A549 (cell line): ENCODE data around the gene SIPA1. TPM values are rescaled to one million over a fixed set of nuclear protein-coding genes. Genes with fewer than 3 reads are reported as not detected.
"Not testable (repeated sequence)": the region's sequence is repeated elsewhere in the genome, so short reads cannot be mapped to it uniquely, and the experiment has no call there.

Experiments
- ATAC-seq, 2 experiments: fragments of 200-7000 bp in 1 of 2; fragments of >200 bp in 1 of 2; cut with Nextera tagmentation in 1 of 2; cut with Tn5 transposase in 1 of 2; 3 replicates each; pipeline versions ENCODE4 v1.8.0 to v1.9.1; 2018 to 2020; ENCODE audit warnings: mild to moderate bottlenecking in 1 of 2, moderate library complexity in 1 of 2
- CTCF ChIA-PET: fragments of 300-600 bp; sonication (Branson Sonifier 250); formaldehyde crosslinking; extraction: SDS; loops from one replicate; lab custom pipeline; 2021; ENCODE audit warnings: antibody characterized with exemption, inconsistent platforms; lab: Yijun Ruan, JAX
- POLR2A ChIA-PET: fragments of 350-600 bp; formaldehyde crosslinking; extraction: SDS; loops from one replicate; lab custom pipeline; 2021; ENCODE audit warnings: antibody characterized with exemption, inconsistent platforms; lab: Yijun Ruan, JAX
- DNase-seq, 2 experiments: peaks; one replicate each; pipeline versions ENCODE4 v3.0.0 to v3.0.0-alpha.2; 2011 to 2016; ENCODE audit warnings: low read depth in 1 of 2, low spot score in 1 of 2
- FAIRE-seq: peaks from 2 replicates; lab custom pipeline; 2011; peaks lifted over from hg19 to GRCh38; lab: Jason Lieb, UNC
- H3K27ac ChIP-seq, 2 experiments: fragments of >200 bp; sonication (Bioruptor Twin); formaldehyde crosslinking; 3 replicates each; pipeline ENCODE4 v1.5.1; 2016 to 2017
- H3K4me1 ChIP-seq: fragments of >200 bp; sonication (Bioruptor Twin); formaldehyde crosslinking; 3 replicates; pipeline ENCODE4 v1.6.1; 2016
- H3K4me2 ChIP-seq: fragments of >200 bp; sonication (Bioruptor Twin); formaldehyde crosslinking; 3 replicates; pipeline ENCODE4 v1.6.1; 2016
- H3K4me3 ChIP-seq: fragments of >200 bp; sonication (Bioruptor Twin); formaldehyde crosslinking; 3 replicates; pipeline ENCODE4 v1.5.1; 2016
- H3K9me3 ChIP-seq: fragments of >200 bp; sonication (Bioruptor Twin); formaldehyde crosslinking; 3 replicates; pipeline ENCODE4 v1.6.1; 2016
- CBX2 ChIP-seq: fragments of 200-600 bp; sonication (generic); IDR thresholded peaks from 2 replicates; pipeline ENCODE4 v1.6.1; 2016; ENCODE audit warnings: low read depth, mild to moderate bottlenecking, borderline replicate concordance
- CBX8 ChIP-seq: fragments of 200-600 bp; sonication (generic); IDR thresholded peaks from 2 replicates; pipeline ENCODE4 v1.6.1; 2016
- CEBPB ChIP-seq, 2 experiments: fragments of >200 bp in 1 of 2; sonication (Bioruptor Twin) in 1 of 2; formaldehyde crosslinking in 1 of 2; IDR thresholded peaks; 2 replicates each; pipeline ENCODE4 v1.6.1; 2012 to 2016
- CHD2 ChIP-seq: fragments of 150-350 bp; IDR thresholded peaks from 2 replicates; pipeline ENCODE4 v1.6.1; 2014; ENCODE audit warnings: low read length; ENCODE audit not compliant: partially characterized antibody
- EHF ChIP-seq: fragments of 250-450 bp; sonication (Bioruptor Pico); IDR thresholded peaks from 2 replicates; pipeline ENCODE4 v1.5.0; 2020; ENCODE audit warnings: mild to moderate bottlenecking
- FOSB ChIP-seq: fragments of 250-450 bp; sonication (Bioruptor Pico); IDR thresholded peaks from 2 replicates; pipeline ENCODE4 v1.5.0; 2020; ENCODE audit warnings: mild to moderate bottlenecking, moderate library complexity
- FOSL2 ChIP-seq, 2 experiments: fragments of 450-650 bp in 1 of 2; fragments of >200 bp in 1 of 2; sonication (Bioruptor Twin) in 1 of 2; formaldehyde crosslinking; IDR thresholded peaks; 2 replicates each; pipeline versions ENCODE4 v1.5.0 to v1.6.1; 2016 to 2020; ENCODE audit warnings: mild to moderate bottlenecking in 1 of 2, moderate library complexity in 1 of 2
- GATA3 ChIP-seq: IDR thresholded peaks from 2 replicates; pipeline ENCODE4 v1.6.1; 2012; ENCODE audit warnings: borderline replicate concordance
- HDAC2 ChIP-seq: fragments of 200-600 bp; sonication (generic); IDR thresholded peaks from 2 replicates; pipeline ENCODE4 v1.6.1; 2016
- HOXB5 ChIP-seq: fragments of 250-450 bp; sonication (Bioruptor Pico); IDR thresholded peaks from 2 replicates; pipeline ENCODE4 v1.5.0; 2020; ENCODE audit warnings: mild to moderate bottlenecking, moderate library complexity
- JUN ChIP-seq, 2 experiments: fragments of >200 bp; sonication (Bioruptor Twin); formaldehyde crosslinking; IDR thresholded peaks; 2 replicates in 1 of 2; 3 replicates in 1 of 2; pipeline ENCODE4 v1.6.1; 2016 to 2017
- KDM5A ChIP-seq: fragments of 200-600 bp; sonication (generic); IDR thresholded peaks from 2 replicates; pipeline ENCODE4 v1.6.1; 2016; ENCODE audit warnings: antibody characterized with exemption, mild to moderate bottlenecking
- NPAS2 ChIP-seq: fragments of 250-450 bp; sonication (Bioruptor Pico); IDR thresholded peaks from 2 replicates; pipeline ENCODE4 v1.8.0; 2022; ENCODE audit warnings: mild to moderate bottlenecking, moderate library complexity, borderline replicate concordance
- POLR2A ChIP-seq: IDR thresholded peaks from 2 replicates; pipeline ENCODE4 v1.6.1; 2012; ENCODE audit warnings: mild to moderate bottlenecking, low read length
- RFX5 ChIP-seq: fragments of 450-650 bp; IDR thresholded peaks from 2 replicates; pipeline ENCODE4 v1.7.1; 2014; ENCODE audit warnings: antibody characterized with exemption, mild to moderate bottlenecking, moderate library complexity
- RNF2 ChIP-seq: fragments of 200-600 bp; sonication (generic); IDR thresholded peaks from 2 replicates; pipeline ENCODE4 v1.6.1; 2016; ENCODE audit warnings: low read depth, mild to moderate bottlenecking, antibody characterized with exemption, moderate library complexity, borderline replicate concordance
- SMC3 ChIP-seq: fragments of >200 bp; sonication (Bioruptor Twin); formaldehyde crosslinking; IDR thresholded peaks from 3 replicates; pipeline ENCODE4 v1.6.1; 2018; ENCODE audit warnings: inconsistent platforms
- TP53 ChIP-seq: fragments of 250-450 bp; sonication (Bioruptor Pico); IDR thresholded peaks from 2 replicates; pipeline ENCODE4 v1.5.0; 2021; ENCODE audit warnings: mild to moderate bottlenecking, moderate library complexity
- ZFP36 ChIP-seq: fragments of 450-650 bp; IDR thresholded peaks from 2 replicates; pipeline ENCODE4 v1.6.1; 2014; ENCODE audit warnings: borderline replicate concordance; ENCODE audit not compliant: partially characterized antibody
- WGBS: methylation state at CpG from one replicate; pipeline ENCODE4 v1.1.6; 2017; ENCODE audit errors: missing lambda C conversion rate; 5-methylcytosine and 5-hydroxymethylcytosine counted together
- polyA plus RNA-seq, 4 experiments: library from polyadenylated mRNA; depleted of rRNA in 3 of 4; stranded (reverse); fragments of >200 nt; fragmentation: RNase III in 1 of 4; extraction: RNeasy Plus Mini Kit Qiagen cat#74134 plus additional on column Dnase treatment in 1 of 4; gene quantifications; 2 replicates in 3 of 4; 3 replicates in 1 of 4; pipeline ENCODE4 v1.2.3, GENCODE V29; 2011 to 2017
- TF ChIP-seq, protein P1 (sequence below): IDR thresholded peaks from 2 replicates; pipeline ENCODE4 v1.6.1; 2012
- TF ChIP-seq, protein P2 (sequence below): fragments of 250-450 bp; sonication (Bioruptor Pico); IDR thresholded peaks from 2 replicates; pipeline ENCODE4 v1.5.0; 2020; ENCODE audit warnings: low read depth, mild to moderate bottlenecking, moderate library complexity
- TF ChIP-seq, protein P3 (sequence below): fragments of 250-450 bp; sonication (Bioruptor Pico); IDR thresholded peaks from 2 replicates; pipeline ENCODE4 v1.5.0; 2021; ENCODE audit warnings: mild to moderate bottlenecking, moderate library complexity, borderline replicate concordance
- TF ChIP-seq, protein P4 (sequence below): fragments of 450-650 bp; IDR thresholded peaks from 2 replicates; pipeline ENCODE4 v1.6.1; 2014; ENCODE audit warnings: antibody characterized with exemption

Gene SIPA1
- polyA plus RNA-seq, 2 of the 4 experiments (the other 2 are of a cell fraction): 9.9 to 17.4 TPM

DNA sequence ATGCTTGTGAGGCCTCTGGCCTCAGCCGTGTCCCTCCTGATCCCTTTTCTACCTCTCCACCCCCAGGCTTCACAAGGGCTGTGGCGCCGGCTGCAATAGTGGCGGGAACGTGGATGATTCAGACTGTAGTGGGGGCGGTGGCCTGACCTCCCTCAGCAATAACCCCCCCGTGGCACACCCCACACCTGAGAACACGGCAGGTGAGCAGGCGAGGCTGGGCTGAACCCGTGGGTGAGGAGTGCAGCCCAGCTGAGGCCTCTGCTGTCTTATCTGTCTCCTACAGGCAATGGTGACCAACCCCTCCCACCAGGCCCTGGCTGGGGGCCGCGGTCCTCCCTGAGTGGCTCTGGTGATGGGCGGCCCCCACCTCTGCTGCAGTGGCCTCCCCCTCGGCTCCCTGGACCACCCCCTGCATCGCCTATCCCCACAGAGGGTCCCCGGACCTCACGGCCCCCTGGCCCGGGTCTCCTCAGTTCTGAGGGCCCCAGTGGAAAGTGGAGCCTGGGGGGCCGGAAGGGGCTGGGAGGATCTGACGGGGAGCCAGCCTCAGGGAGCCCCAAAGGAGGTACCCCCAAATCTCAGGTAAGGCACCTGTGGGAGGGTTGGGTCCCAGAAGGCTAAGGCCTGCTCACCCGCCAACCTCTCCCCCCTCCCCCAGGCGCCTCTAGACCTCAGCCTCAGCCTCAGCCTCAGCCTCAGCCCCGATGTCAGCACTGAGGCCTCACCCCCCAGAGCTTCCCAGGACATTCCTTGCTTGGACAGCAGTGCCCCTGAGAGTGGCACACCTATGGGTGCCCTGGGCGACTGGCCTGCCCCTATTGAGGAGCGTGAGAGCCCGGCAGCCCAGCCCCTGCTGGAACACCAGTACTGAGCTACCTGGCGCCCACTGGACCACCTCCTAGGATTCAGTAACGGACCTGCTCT, 1.5 kb upstream of the SIPA1 start:
- Histone ChIP-seq H3K4me3 (no peak overlapping the region), H3K4me2 (no peak overlapping the region), H3K4me1 (peaks cover 16% of the 10 kb centered on the region), H3K27ac (no peak overlapping the region), H3K9me3 (no peaks in the 10 kb centered on the region)
- ChIA-PET POLR2A (interaction anchor here (0.6 kb wide), 1 partner anchor 13 kb away, joined by 3 read pairs; no protein-coding TSS in a partner anchor), CTCF (interaction anchor here (8.2 kb wide), 1 partner anchor 11 kb away, joined by 54 read pairs; no protein-coding TSS in a partner anchor)
- ATAC-seq (no peak), DNase-seq (no peak), FAIRE-seq (no peak)
- WGBS: 88% methylated on average over 16 of the region's 28 CpGs
- no peak for TF ChIP-seq RFX5
- TF ChIP-seq FOSB (CRISPR knock-in tag): no peak
- TF ChIP-seq, protein P1, sequence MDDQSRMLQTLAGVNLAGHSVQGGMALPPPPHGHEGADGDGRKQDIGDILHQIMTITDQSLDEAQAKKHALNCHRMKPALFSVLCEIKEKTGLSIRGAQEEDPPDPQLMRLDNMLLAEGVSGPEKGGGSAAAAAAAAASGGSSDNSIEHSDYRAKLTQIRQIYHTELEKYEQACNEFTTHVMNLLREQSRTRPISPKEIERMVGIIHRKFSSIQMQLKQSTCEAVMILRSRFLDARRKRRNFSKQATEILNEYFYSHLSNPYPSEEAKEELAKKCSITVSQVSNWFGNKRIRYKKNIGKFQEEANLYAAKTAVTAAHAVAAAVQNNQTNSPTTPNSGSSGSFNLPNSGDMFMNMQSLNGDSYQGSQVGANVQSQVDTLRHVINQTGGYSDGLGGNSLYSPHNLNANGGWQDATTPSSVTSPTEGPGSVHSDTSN: no peak
- no peak for TF ChIP-seq SMC3
- TF ChIP-seq CBX2: no peak
- no peak for TF ChIP-seq CEBPB (IDR thresholded peaks at IDR 0.05)
- no peak for TF ChIP-seq CHD2
- TF ChIP-seq, protein P2, sequence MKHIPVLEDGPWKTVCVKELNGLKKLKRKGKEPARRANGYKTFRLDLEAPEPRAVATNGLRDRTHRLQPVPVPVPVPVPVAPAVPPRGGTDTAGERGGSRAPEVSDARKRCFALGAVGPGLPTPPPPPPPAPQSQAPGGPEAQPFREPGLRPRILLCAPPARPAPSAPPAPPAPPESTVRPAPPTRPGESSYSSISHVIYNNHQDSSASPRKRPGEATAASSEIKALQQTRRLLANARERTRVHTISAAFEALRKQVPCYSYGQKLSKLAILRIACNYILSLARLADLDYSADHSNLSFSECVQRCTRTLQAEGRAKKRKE (CRISPR knock-in tag): no peak
- no peak for TF ChIP-seq EHF (CRISPR knock-in tag)
- TF ChIP-seq CBX8: no peak

DNA sequence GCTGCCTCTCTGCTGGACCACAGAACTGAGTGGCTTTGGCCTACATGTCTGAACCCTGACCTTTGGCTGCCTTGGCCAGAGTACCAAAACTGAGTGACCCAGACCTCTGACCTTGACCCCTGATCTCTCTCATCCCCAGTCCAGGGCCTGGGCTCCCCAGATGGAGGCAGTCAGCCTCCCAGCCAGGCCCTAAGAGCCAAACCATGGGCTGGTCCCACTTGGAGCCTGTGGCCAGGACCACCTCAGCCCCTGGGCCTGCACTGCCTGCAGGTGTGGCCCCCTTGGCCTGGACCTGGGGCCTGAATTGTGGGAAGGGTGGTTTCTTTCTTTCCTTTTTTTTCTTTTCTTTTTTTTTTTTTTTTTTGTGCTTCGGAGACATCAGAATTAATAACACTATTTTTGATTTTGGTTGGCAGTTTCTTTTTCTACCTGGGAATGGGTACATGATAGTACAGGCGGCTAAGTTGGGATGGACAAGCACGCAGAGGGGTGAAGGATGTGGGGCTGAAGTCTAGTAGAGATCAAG, 806 bp upstream of the SIPA1 start:
- peak overlapping the region; percentile 99 for H3K4me2 ChIP-seq
- no peaks in the 10 kb centered on the region for H3K9me3 ChIP-seq
- CTCF ChIA-PET: interaction anchor here (0.8 to 8.2 kb wide), 4 partner anchors 10 to 248 kb away, joined by 3 to 54 read pairs (median 5); no protein-coding TSS in a partner anchor
- WGBS: 90% methylated on average over 3 of the region's 3 CpGs
- no peak overlapping the region; a peak in 1 of 6 replicates for H3K27ac ChIP-seq
- POLR2A ChIA-PET: interaction anchor here (0.6 to 2.3 kb wide), 5 partner anchors 11 to 208 kb away, joined by 3 to 12 read pairs (median 5); partner anchors contain the start of genes PCNX3 and RELA
- DNase-seq (no peak), FAIRE-seq (no peak), ATAC-seq (no peak)
- H3K4me1 ChIP-seq: peaks cover 16% of the 10 kb centered on the region
- H3K4me3 ChIP-seq: no peak overlapping the region
- TF ChIP-seq KDM5A (no peak), FOSL2 (IDR thresholded peaks at IDR 0.05) (no peak), FOSL2 (CRISPR knock-in tag; IDR thresholded peaks at IDR 0.05) (no peak), HDAC2 (no peak), GATA3 (no peak), CEBPB (IDR thresholded peaks at IDR 0.05) (no peak), JUN (IDR thresholded peaks at IDR 0.05) (no peak), HOXB5 (CRISPR knock-in tag) (no peak), POLR2A (no peak), TP53 (no peak), ZFP36 (no peak), CHD2 (no peak), RNF2 (no peak), NPAS2 (CRISPR knock-in tag) (no peak)
- TF ChIP-seq, protein P3, sequence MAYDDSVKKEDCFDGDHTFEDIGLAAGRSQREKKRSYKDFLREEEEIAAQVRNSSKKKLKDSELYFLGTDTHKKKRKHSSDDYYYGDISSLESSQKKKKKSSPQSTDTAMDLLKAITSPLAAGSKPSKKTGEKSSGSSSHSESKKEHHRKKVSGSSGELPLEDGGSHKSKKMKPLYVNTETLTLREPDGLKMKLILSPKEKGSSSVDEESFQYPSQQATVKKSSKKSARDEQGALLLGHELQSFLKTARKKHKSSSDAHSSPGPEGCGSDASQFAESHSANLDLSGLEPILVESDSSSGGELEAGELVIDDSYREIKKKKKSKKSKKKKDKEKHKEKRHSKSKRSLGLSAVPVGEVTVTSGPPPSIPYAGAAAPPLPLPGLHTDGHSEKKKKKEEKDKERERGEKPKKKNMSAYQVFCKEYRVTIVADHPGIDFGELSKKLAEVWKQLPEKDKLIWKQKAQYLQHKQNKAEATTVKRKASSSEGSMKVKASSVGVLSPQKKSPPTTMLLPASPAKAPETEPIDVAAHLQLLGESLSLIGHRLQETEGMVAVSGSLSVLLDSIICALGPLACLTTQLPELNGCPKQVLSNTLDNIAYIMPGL (CRISPR knock-in tag): no peak
- TF ChIP-seq, protein P4, sequence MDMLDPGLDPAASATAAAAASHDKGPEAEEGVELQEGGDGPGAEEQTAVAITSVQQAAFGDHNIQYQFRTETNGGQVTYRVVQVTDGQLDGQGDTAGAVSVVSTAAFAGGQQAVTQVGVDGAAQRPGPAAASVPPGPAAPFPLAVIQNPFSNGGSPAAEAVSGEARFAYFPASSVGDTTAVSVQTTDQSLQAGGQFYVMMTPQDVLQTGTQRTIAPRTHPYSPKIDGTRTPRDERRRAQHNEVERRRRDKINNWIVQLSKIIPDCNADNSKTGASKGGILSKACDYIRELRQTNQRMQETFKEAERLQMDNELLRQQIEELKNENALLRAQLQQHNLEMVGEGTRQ: no peak

DNA sequence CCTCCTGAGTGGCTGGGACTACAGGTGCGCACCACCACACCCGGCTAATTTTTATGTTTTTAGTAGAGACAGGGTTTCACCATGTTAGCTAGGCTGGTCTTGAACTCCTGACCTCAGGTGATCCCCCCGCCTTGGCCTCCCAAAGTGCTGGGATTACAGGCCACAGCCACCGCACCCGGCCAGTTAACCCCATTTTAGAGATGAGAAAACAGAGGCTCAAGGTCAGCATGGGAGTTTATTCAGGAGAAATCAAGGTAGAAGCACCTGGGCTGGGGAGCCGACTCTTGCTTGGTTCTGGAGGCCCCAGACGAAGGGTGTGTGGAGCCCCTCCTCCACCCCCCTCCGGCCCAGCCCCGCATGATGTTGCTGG, 1.3 kb downstream of the SIPA1 start:
- ATAC-seq, DNase-seq, H3K27ac ChIP-seq, H3K4me2 ChIP-seq, H3K9me3 ChIP-seq, FAIRE-seq, H3K4me3 ChIP-seq: not testable (repeated sequence)
- CTCF ChIA-PET: interaction anchor here (0.8 to 8.2 kb wide), 5 partner anchors 12 to 349 kb away, joined by 3 to 54 read pairs (median 3); partner anchors contain the start of gene KAT5
- H3K4me1 ChIP-seq: peaks cover 32% of the 10 kb centered on the region
- WGBS: 96% methylated on average over 9 of the region's 9 CpGs
- POLR2A ChIA-PET: interaction anchor here (2.3 kb wide), 1 partner anchor 14 kb away, joined by 12 read pairs; no protein-coding TSS in a partner anchor
